OCI-LY1 (cell line): Measurements from ENCODE around the gene ELL2.

ENCODE experiments used
- H2AFZ ChIP-seq: fragments of 200-600 bp; sonication (generic), shearing (Covaris generic); 2 replicates; pipeline ENCODE4 v1.6.0; 2014; ENCODE audit warnings: antibody characterized with exemption, mild to moderate bottlenecking, low read length
- H3F3A ChIP-seq: fragments of 200-600 bp; sonication (generic), shearing (Covaris generic); 2 replicates; pipeline ENCODE4 v1.6.0; 2014; ENCODE audit warnings: mild to moderate bottlenecking, antibody characterized with exemption, low read length, moderate library complexity; ENCODE audit not compliant: insufficient read depth
- H3K27ac ChIP-seq: fragments of 200-600 bp; sonication (generic); 2 replicates; pipeline ENCODE4 v1.5.1; 2014; ENCODE audit warnings: low read length, mixed run types, mild to moderate bottlenecking, low read depth; ENCODE audit not compliant: poor library complexity, severe bottlenecking
- H3K27me3 ChIP-seq: fragments of 200-600 bp; sonication (generic); 2 replicates; pipeline ENCODE4 v1.6.0; 2014; ENCODE audit warnings: antibody characterized with exemption, mild to moderate bottlenecking, low read length, moderate library complexity; ENCODE audit not compliant: insufficient read depth
- H3K36me3 ChIP-seq: fragments of 200-600 bp; sonication (generic); 2 replicates; pipeline ENCODE4 v1.6.1; 2014; ENCODE audit warnings: mild to moderate bottlenecking, antibody characterized with exemption, low read length, moderate library complexity, mixed read lengths; ENCODE audit not compliant: insufficient read depth
- H3K4me1 ChIP-seq: fragments of 200-600 bp; sonication (generic); 2 replicates; pipeline ENCODE4 v1.5.1; 2014; ENCODE audit warnings: mild to moderate bottlenecking, low read length, moderate library complexity; ENCODE audit not compliant: insufficient read depth, severe bottlenecking
- H3K4me2 ChIP-seq: fragments of 200-600 bp; sonication (generic), shearing (Covaris generic); 2 replicates; pipeline ENCODE4 v1.6.1; 2014; ENCODE audit warnings: low read length
- H3K4me3 ChIP-seq: fragments of 200-600 bp; sonication (generic); 2 replicates; pipeline ENCODE4 v1.5.1; 2014; ENCODE audit warnings: low read length, low read depth, mild to moderate bottlenecking, mixed read lengths; ENCODE audit not compliant: poor library complexity, severe bottlenecking
- H3K79me2 ChIP-seq: fragments of 200-600 bp; shearing (Covaris generic); 2 replicates; pipeline ENCODE4 v1.6.1; 2016; ENCODE audit warnings: mixed run types, low read length, mixed read lengths; ENCODE audit not compliant: insufficient read depth
- H3K9ac ChIP-seq: fragments of 200-600 bp; sonication (generic), shearing (Covaris generic); 2 replicates; pipeline ENCODE4 v1.6.1; 2014; ENCODE audit warnings: mild to moderate bottlenecking, low read length, mixed read lengths
- H3K9me2 ChIP-seq: fragments of 200-600 bp; sonication (generic), shearing (Covaris generic); 2 replicates; pipeline ENCODE4 v1.6.1; 2014; ENCODE audit warnings: low read depth, mild to moderate bottlenecking, low read length, mixed read lengths
- H3K9me3 ChIP-seq: fragments of 200-600 bp; shearing (Covaris generic); 2 replicates; pipeline ENCODE4 v1.6.1; 2014; ENCODE audit warnings: low read length, mixed read lengths
- H4K20me1 ChIP-seq: fragments of 200-600 bp; sonication (generic), shearing (Covaris generic); 2 replicates; pipeline ENCODE4 v1.6.0; 2016; ENCODE audit warnings: mild to moderate bottlenecking, low read length; ENCODE audit not compliant: insufficient read depth
- CTCF ChIP-seq: fragments of 200-600 bp; sonication (generic), shearing (Covaris generic); IDR thresholded peaks from 2 replicates; pipeline ENCODE4 v1.5.1; 2017; ENCODE audit warnings: mild to moderate bottlenecking, antibody characterized with exemption, low read length, moderate library complexity, mixed read lengths
- EZH2 ChIP-seq: fragments of 200-600 bp; sonication (generic), shearing (Covaris generic); IDR thresholded peaks from 2 replicates; pipeline ENCODE4 v1.8.0; 2017; ENCODE audit warnings: borderline replicate concordance, mixed run types, mild to moderate bottlenecking, antibody characterized with exemption, low read length, moderate library complexity, mixed read lengths

ELL2 gene

GRCh38 chr5:95861864-95862561 lies 99.6 kb downstream of the ELL2 start:
- Histone ChIP-seq H4K20me1 (no peaks in the 10 kb centered on the region), H3K36me3 (no peaks in the 10 kb centered on the region), H3K9me2 (no peaks in the 10 kb centered on the region), H3K4me1 (peaks cover 10% of the 10 kb centered on the region), H3K27me3 (0 out of 2 replicates have a peak, but pooled peaks cover 6% of the 10 kb centered on the region), H3K9me3 (no peaks in the 10 kb centered on the region), H3K4me2 (no peak overlapping the region; the same call in 1 of the 2 replicates), H3K27ac (no peak overlapping the region), H3K79me2 (no peaks in the 10 kb centered on the region), H3K4me3 (no peak overlapping the region), H2AFZ (no peak overlapping the region), H3K9ac (no peak overlapping the region), H3F3A (no peaks in the 10 kb centered on the region)
- no peak for TF ChIP-seq CTCF
- no peak for TF ChIP-seq EZH2

GRCh38 chr5:95861221-95861863 lies 100.3 kb downstream of the ELL2 start:
- H3K27ac ChIP-seq = no peak overlapping the region
- no peaks in the 10 kb centered on the region for H3K9me2 ChIP-seq
- H3K36me3 ChIP-seq = no peaks in the 10 kb centered on the region
- H3K4me1 ChIP-seq = peaks cover 10% of the 10 kb centered on the region
- no peak overlapping the region for H3K9ac ChIP-seq
- no peak overlapping the region for H3K4me3 ChIP-seq
- no peaks in the 10 kb centered on the region for H4K20me1 ChIP-seq
- TF ChIP-seq EZH2 (no peak), CTCF (no peak)
- no peak overlapping the region; the same call in 1 of the 2 replicates for H3K4me2 ChIP-seq
- H3K9me3 ChIP-seq = no peaks in the 10 kb centered on the region
- no peak overlapping the region for H2AFZ ChIP-seq
- H3K79me2 ChIP-seq = no peaks in the 10 kb centered on the region
- 0 out of 2 replicates have a peak, but pooled peaks cover 6% of the 10 kb centered on the region for H3K27me3 ChIP-seq
- H3F3A ChIP-seq = no peaks in the 10 kb centered on the region

- no peak overlapping the region for H2AFZ ChIP-seq
- H4K20me1 ChIP-seq = no peaks in the 10 kb centered on the region
- no peak for TF ChIP-seq EZH2
- no peak for TF ChIP-seq CTCF
- peaks cover 10% of the 10 kb centered on the region for H3K4me1 ChIP-seq
- H3K27me3 ChIP-seq = 0 out of 2 replicates have a peak, but pooled peaks cover 6% of the 10 kb centered on the region
- no peaks in the 10 kb centered on the region for H3K9me3 ChIP-seq
- H3K9ac ChIP-seq = no peak overlapping the region
- H3F3A ChIP-seq = no peaks in the 10 kb centered on the region
- no peak overlapping the region for H3K27ac ChIP-seq
- H3K4me2 ChIP-seq = no peak overlapping the region
- H3K36me3 ChIP-seq = no peaks in the 10 kb centered on the region
- no peaks in the 10 kb centered on the region for H3K9me2 ChIP-seq
- H3K79me2 ChIP-seq = no peaks in the 10 kb centered on the region
- H3K4me3 ChIP-seq = no peak overlapping the region
Observed at GRCh38 chr5:95859661-95860060, 102.0 kb downstream of the ELL2 start.
